ENCODE data around the gene BRD3OS.

The BRD3OS gene

GRCh38 chr9:134053941-134054761 lies 28.9 kb downstream of the BRD3OS start:
- DNase-seq, result no peak

DNA sequence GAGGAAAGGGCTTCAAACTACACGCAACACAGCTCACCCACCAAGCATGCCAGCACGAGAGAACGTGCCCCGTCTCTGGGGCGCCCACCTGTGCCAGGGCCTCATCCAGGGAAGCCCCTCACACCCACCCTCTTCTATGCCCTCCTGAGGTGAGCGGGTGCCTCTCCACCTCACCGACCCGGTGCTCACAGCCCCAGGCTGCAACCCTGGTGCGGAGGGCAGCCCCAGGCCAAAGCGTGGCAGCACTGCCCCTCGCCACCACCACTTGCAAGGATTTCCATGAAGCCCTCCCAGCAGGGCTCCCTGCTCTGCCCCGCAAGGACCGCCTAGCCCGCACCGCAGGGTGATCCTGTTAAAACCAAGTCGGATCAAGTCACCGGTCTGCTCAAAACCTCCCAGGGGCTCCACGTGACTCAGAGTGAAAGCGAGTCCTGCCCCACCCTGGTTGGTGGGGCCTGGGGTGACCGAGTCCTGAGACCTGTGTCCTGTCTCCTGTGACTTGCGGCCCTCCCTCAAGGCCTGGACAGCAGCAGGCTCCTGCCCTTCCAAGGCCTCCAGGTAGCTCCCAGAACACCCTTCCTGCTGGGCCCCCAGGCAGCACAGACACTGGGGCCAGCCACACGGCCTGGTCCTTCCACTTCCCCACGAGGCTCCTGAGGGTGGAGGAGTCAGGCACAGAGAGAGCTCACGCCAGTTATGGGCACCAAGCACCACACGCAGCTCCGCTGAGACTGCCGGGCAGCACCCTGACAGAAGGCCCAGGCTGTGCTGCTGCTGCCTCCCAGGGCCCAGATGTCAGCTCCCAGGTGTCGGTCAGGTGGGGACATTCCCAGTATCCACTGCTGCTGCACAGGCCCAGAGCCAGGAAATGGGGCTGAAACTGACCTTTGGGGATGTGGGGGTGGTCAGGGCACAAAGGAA lies 29.9 kb downstream of the BRD3OS start:
- no peak for DNase-seq

DNA sequence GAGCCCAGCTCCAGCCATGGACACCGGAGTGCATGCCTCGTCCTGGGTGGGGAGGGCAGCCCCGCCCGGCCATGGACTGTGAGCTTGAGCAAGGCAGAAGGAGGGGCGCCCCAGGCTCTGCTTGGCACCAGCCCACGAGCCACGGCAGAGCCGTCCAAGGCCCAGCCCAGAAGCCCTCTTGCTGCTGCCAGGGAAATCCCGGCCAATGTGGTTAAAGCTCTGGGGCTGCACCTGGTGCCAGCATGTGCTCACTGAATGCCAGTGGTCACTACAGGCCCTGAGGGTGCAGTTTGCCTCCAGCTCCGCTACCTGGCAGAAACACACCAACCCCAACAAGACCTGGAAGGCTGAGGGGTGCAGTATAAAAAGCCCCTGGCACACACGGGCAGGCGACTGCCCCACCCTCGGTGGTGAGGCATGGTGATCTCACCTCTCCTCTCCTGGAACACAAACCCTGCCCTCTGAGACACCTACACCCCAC lies 30.7 kb downstream of the BRD3OS start:
- no peak for DNase-seq

DNA sequence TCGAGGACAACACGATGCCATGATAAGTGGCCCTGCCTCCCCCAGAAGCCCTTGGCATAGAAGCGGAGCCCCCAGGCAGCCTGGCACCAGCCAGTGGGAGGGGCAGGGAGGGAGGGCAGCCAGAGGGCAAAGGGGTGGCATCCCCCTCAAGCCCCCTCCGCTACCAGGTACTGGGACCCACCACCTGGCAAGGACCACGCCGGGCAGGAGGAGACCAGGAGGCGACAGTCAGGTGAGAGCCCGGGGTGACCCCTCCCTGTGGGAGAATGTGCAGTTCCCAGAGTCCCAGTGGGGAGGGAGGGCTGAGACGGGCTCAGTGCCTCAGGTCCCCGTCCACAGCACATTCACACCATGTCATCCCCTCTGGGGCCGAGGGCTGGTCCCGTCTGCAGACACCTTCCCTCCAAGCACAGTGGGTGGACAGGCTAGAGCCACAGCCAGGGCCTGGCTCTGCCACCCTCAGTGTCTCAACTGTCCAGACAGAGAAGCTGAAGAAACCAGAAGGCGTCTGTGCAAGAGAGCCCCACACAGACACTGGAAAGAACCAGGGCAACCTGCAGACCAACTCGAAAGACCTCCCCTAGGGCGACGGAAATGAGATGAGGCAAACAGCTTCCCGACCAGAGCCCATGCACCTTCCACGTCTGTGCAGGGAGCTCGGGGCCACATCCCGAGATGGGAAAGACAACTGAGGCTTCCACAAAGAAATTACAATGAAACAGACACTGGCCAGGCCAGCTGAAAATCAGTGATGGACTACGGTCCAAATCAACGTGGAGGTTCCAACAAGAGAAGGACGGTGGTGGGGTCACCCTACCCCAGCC lies 31.4 kb downstream of the BRD3OS start:
- DNase-seq, result no peak

DNA sequence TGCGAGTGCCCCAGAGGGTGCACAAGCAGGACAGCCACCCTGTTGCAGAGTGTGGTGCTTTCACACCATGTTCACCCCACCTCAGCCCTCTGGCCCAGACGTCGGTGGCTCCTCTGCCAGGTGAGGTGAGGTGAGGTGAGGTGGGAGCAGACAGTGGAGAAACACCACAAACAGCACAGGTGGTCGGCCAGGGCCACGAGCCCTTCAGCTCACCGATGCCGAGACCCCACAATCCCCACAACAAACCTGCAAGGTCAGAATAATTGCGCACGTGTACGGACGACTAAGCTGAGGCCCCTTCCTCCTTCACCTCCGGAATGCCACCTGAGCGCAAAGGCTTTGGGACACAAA lies 32.0 kb downstream of the BRD3OS start:
- no peak for DNase-seq

- no peak for DNase-seq
Measured at GRCh38 chr9:134057751-134058701, 32.7 kb downstream of the BRD3OS start.

DNA sequence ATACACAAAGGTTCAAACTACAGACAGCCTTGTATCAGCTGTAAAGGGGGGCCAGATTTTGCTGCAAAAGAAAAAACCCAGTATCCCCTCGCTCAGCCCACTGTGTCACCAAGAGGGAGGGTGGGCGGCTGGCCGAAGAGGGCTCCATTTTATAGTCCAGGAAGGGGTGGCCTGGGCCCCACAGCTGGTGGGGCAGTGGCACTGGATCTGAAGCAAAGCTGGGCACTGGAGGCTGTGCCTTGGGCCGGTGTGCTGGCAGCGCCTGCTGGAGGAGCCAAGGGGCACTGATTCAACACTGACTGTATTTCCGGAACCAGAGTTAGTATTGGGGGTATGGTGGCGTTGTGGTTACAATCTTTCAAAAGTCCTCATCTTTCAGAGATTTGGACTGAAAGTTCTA lies 33.4 kb downstream of the BRD3OS start:
- DNase-seq, result no peak

DNA sequence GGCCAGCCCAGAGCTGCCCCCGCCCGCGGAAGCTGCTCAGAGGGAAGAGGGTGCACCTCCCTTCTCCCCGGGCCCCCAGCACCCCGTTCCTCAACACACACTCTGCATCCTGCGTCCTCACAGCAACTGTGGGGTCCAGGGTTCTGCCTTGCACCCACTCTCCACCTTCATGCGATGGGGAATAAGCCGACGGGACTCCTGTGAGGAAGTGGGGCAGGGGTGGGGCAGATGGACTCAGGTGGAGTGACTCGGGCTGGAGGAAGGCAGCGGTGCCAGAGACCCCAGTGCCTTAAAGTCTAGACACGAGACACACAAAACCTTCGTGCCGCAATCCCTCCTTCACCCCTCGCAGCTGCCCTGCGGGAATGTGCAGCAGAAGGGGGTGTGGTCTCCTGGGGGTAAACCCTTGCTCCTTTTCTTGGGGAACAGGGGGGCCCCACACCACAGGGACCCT lies 33.9 kb downstream of the BRD3OS start:
- DNase-seq, result no peak

- DNase-seq, result peak; percentile 48
Measured at GRCh38 chr9:134059661-134060395, 34.5 kb downstream of the BRD3OS start.

DNA sequence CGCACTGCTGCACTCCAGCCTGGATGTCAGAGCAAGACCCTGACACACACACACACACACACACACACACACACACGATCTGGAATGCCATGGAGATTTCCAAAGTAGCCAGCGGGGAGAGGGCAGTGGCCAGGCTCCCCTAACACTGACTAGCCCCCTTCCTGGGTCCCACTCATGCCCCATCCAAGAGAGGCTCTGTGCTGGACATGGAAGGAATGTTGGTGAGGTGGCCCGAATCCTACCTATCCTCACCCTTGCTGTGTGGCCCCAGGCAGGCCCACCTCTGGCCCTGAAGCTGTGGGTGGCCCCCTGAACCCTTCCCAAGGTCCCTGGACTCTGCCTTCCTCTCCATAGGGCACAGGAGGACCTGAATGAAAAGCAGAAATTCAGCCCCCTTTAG lies 35.3 kb downstream of the BRD3OS start:
- peak; percentile 0 for DNase-seq

DNA sequence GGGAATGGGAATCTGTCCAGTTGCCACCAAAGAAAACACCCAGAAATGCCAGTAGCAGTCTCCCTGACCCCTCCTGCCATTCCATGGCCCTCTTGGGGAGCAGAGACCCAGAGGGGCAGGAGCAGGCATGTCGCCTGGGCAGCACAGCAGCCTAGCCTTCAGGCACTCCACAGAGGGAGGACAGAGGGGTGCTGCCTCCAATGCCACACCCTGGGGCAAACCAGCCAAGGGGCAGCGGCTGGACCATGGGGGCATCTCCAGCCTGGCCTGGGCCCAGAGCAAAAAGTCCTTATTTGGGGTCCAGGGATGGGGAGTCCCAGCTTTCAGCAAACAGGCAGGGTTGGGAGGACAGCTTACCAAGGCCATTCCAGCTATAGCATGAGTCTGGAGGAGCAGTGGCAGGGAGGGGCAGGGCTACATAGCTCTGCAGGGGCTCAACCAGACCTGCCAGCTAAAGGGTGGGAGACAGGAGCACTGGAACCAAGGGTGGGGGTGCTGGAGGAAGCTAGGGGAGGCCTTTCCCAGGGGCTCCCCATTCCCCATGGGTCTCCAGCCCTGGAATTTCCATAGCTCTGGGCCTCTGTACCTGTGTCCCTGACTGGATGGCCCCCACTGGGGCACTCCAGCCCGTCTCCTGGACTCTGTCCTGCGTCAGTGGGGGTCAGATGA lies 35.9 kb downstream of the BRD3OS start:
- DNase-seq, result peak; percentile 1

DNA sequence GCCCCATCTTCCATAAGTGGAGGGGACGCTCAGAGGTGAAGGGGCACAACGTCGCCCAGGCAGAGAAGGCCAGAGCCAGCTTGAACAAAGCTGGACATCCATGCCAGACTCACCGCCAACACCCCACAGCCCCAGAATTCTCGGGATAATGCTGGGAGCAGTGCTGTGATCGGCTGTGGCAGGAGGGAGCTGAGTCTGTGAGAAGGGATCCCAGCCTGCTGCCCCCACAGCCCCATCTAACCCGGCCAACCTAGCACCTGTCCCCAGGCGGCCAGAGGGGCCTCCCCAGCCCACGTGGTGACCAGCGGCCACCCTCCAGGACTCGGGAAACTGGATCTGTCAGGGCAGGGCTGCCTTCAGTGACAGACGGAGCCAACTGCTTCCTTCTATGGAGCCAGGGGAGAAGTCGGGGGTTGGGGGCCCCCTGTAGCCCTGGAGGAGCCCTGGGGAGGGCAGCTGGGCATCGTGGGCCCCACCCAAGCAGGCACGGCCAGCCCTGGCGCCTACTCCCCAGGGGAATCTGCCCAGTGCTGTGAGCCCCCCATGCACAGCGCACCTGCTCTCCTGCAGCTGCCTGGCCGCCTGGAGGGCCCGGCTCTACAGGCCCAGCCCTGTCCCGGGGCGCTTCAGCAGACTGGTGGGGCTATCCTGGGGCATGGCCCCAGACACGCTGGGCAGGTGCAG lies 36.5 kb downstream of the BRD3OS start:
- peak; percentile 1 for DNase-seq

GRCh38 chr9:134062461-134063087 lies 37.3 kb downstream of the BRD3OS start:
- DNase-seq, result peak; percentile 1

GRCh38 chr9:134063088-134063570 lies 37.8 kb downstream of the BRD3OS start:
- no peak for DNase-seq

DNA sequence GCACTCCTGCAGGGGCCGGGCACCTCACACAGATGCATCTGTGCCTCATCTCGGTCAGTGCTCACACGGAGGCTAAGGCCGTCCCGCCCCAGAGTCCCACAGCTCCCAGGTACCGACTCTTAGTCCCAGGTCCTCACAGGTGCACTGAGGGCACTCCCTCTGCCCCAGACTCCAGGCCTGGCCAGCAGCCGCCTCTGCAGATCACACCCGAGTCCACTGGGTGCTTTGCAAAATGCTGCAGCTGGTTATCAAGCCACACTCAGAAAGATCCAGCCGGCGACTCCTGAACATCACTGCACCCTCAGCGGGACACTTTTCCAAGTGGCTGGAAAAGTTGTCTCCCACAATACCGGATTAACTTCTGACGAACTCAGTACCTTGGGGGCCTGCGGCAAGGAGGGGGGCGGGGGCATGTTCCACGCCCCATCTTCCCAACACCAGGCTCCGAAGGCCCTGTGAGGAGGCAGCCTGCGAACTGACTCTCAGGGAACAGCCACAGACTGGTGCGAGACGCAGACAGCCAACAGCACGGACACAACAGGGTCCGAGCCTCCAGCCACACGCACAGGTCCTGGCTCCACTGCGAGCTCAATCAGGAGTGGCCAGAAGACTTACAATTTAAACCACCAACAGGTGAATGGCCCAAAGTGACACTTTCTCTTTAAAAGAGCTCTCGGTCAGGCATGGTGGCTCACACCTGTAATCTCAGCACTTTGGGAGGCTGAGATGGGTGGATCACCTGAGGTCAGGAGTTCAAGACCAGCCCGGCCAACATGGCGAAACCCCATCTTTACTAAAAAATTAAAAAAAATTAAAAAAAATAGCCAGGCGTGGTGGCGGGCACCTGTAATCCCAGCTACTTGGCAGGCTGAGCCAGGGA lies 38.5 kb downstream of the BRD3OS start:
- DNase-seq, result no peak

DNA sequence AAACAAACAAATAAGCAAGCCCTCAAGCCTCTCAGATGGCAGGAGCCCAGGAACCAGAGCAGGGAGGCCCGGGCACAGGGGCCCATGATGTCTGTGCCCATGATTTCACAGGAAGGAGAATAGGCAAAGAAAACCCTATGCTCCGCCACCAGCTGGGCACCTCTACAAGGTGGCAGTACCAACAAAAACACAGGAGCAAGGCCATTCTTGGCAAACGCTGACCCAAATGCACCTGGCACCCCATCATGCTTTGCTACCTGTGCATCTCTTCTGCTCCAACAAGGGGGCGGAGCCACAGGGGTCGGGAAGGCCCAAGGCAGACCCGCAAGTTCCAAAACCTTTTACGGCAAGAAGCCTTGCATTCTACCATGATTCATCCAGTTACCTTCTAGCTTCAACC lies 39.4 kb downstream of the BRD3OS start:
- no peak for DNase-seq

DNA sequence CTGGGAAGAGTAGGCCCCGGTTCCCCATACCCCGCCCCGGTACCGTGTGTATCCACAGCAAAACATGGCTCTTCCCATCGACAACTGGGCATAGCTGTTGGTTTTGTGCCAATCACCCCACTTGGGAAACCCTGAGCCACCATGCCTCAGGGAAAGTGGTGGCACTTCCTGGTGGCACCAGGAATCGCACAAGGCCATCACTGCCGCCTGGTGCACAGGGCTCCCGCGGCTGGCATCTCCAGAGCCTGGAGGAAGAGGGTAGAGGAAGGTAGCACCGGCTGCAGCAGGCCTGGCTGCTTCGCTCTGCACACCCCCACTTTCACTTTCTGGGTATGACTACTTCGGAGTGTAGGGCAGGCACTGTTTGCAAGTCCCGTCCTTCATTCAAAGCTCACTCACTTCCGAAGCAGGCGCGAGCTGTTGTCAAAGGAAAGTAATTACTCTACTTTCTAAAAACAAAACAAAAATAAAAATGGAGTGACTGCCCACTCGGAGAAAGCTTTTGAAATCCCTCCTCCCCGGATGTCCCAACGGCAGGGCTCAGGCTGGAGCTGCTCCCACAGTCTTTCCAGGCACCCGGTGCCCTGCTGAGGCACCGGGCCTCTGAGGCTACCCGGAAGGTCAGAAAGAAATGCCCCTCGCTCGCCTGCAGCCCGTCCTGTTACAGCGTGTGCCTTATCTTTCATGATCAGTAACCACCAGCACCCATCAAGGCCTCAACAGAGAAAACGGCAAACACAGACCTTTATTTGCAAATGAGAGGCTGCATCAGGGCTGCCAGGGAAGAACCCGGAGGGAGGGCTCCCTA lies 40.5 kb downstream of the BRD3OS start:
- DNase-seq, result peak; percentile 77
